Activated CD8-positive, alpha-beta T cell treated with anti-CD3 and anti-CD28 coated beads for 36 hours (primary cell): ENCODE measurements around the gene DIAPH3. TPM values are rescaled to one million over a fixed set of nuclear protein-coding genes. Genes with fewer than 3 reads are reported as not detected.

Source experiments
- ATAC-seq: fragments of 200-7000 bp; cut with Tn5 transposase; one replicate; pipeline ENCODE4 v1.10.0; 2021; ENCODE audit warnings: mild to moderate bottlenecking, moderate library complexity
- CTCF ChIA-PET: fragments of 350-600 bp; sonication (Branson Sonifier 250); formaldehyde crosslinking; loops from one replicate; lab custom pipeline; 2021; ENCODE audit warnings: antibody characterized with exemption; lab: Charles Lee
- POLR2A ChIA-PET: fragments of 350-600 bp; sonication (Branson Sonifier 250); formaldehyde crosslinking; loops from one replicate; lab custom pipeline; 2021; ENCODE audit warnings: antibody characterized with exemption; lab: Charles Lee
- DNase-seq: peaks from one replicate; pipeline ENCODE4 v3.0.0-alpha.2; 2020
- H3K27ac Mint-ChIP-seq: one replicate; pipeline ENCODE4 v1.8.0; 2021; ENCODE audit warnings: mild to moderate bottlenecking, mixed read lengths
- H3K27me3 Mint-ChIP-seq: one replicate; pipeline ENCODE4 v1.8.0; 2021; ENCODE audit warnings: mixed read lengths
- H3K36me3 Mint-ChIP-seq: one replicate; pipeline ENCODE4 v1.8.0; 2021; ENCODE audit warnings: low read depth, mixed read lengths
- H3K4me1 Mint-ChIP-seq: one replicate; pipeline ENCODE4 v1.8.0; 2021; ENCODE audit warnings: low read depth, mixed read lengths
- H3K4me3 Mint-ChIP-seq: one replicate; pipeline ENCODE4 v1.8.0; 2021; ENCODE audit warnings: mild to moderate bottlenecking, moderate library complexity, mixed read lengths
- H3K9me3 Mint-ChIP-seq: one replicate; pipeline ENCODE4 v1.8.0; 2021; ENCODE audit warnings: mixed read lengths
- CTCF ChIP-seq: fragments of 200-600 bp; IDR thresholded peaks from one replicate; pipeline ENCODE4 v1.8.0; 2022; ENCODE audit warnings: antibody characterized with exemption, mild to moderate bottlenecking
- intact Hi-C: fragments of 100-400 bp; cut with micrococcal nuclease; formaldehyde crosslinking; loops from one replicate; pipeline ENCODE4 v1.10.0; 2022
- total RNA-seq, 2 experiments: library from RNA; stranded (reverse); gene quantifications; one replicate each; pipeline ENCODE4 v1.2.3, GENCODE V29; 2021

DIAPH3 gene
- total RNA-seq, 2 experiments from 2014 or later, result 23.0 to 25.4 TPM

GRCh38 chr13:59834801-59835200 is 328.9 kb downstream of the DIAPH3 start:
- ATAC-seq (no peak), DNase-seq (no peak)
- no peaks in the 10 kb centered on the region for H3K36me3 Mint-ChIP-seq
- H3K4me1 Mint-ChIP-seq, result no peaks in the 10 kb centered on the region
- H3K27me3 Mint-ChIP-seq, result no peaks in the 10 kb centered on the region
- TF ChIP-seq CTCF, result no peak
- no peaks in the 10 kb centered on the region for H3K9me3 Mint-ChIP-seq
- ChIA-PET CTCF (no interaction called here), POLR2A (no interaction called here)
- H3K4me3 Mint-ChIP-seq, result no peak overlapping the region
- H3K27ac Mint-ChIP-seq, result no peak overlapping the region
- intact Hi-C loops, result no loop called here

GRCh38 chr13:59829690-59830089 is 334.0 kb downstream of the DIAPH3 start:
- intact Hi-C loops, result no loop called here
- POLR2A ChIA-PET, result no interaction called here
- DNase-seq (no peak), ATAC-seq (no peak)
- Mint-ChIP-seq H3K4me3 (no peak overlapping the region), H3K9me3 (no peaks in the 10 kb centered on the region), H3K27ac (no peak overlapping the region), H3K36me3 (no peaks in the 10 kb centered on the region), H3K27me3 (no peaks in the 10 kb centered on the region), H3K4me1 (no peaks in the 10 kb centered on the region)
- TF ChIP-seq CTCF, result no peak
- CTCF ChIA-PET, result interaction anchor here (1.4 kb wide), 1 partner anchor 13 kb away, joined by 3 read pairs; no protein-coding TSS in a partner anchor

GRCh38 chr13:59823486-59823885 is 340.2 kb downstream of the DIAPH3 start:
- Mint-ChIP-seq H3K27me3 (no peaks in the 10 kb centered on the region), H3K9me3 (no peaks in the 10 kb centered on the region), H3K4me1 (no peaks in the 10 kb centered on the region), H3K4me3 (no peak overlapping the region), H3K27ac (no peak overlapping the region), H3K36me3 (no peaks in the 10 kb centered on the region)
- intact Hi-C loops, result no loop called here
- ATAC-seq, result no peak
- TF ChIP-seq CTCF, result no peak
- ChIA-PET CTCF (no interaction called here), POLR2A (no interaction called here)
- DNase-seq, result no peak

GRCh38 chr13:59809564-59809963 is 354.2 kb downstream of the DIAPH3 start:
- CTCF ChIA-PET, result no interaction called here

GRCh38 chr13:59806801-59807200 is 356.9 kb downstream of the DIAPH3 start:
- ChIA-PET CTCF (no interaction called here), POLR2A (no interaction called here)
- H3K27me3 Mint-ChIP-seq, result no peaks in the 10 kb centered on the region
- no peak for DNase-seq
- no peak overlapping the region for H3K27ac Mint-ChIP-seq
- no peak overlapping the region for H3K4me3 Mint-ChIP-seq
- TF ChIP-seq CTCF, result no peak
- H3K9me3 Mint-ChIP-seq, result no peaks in the 10 kb centered on the region
- H3K4me1 Mint-ChIP-seq, result no peaks in the 10 kb centered on the region
- intact Hi-C loops, result no loop called here
- no peak for ATAC-seq
- H3K36me3 Mint-ChIP-seq, result no peaks in the 10 kb centered on the region

More at GRCh38 chr13:59809564-59809963, 354.2 kb downstream of the DIAPH3 start:
- DNase-seq, result no peak
- Mint-ChIP-seq H3K36me3 (no peaks in the 10 kb centered on the region), H3K27ac (no peak overlapping the region), H3K4me3 (no peak overlapping the region), H3K27me3 (no peaks in the 10 kb centered on the region), H3K4me1 (no peaks in the 10 kb centered on the region), H3K9me3 (no peaks in the 10 kb centered on the region)
- no peak for TF ChIP-seq CTCF
- ATAC-seq, result no peak
- POLR2A ChIA-PET, result interaction anchor here (0.6 kb wide), 1 partner anchor 117 kb away, joined by 3 read pairs; no protein-coding TSS in a partner anchor
- intact Hi-C loops, result no loop called here
